ENCODE data around the gene CSE1L.
"Not testable (repeated sequence)": the region's sequence is repeated elsewhere in the genome, so short reads cannot be mapped to it uniquely, and the experiment has no call there.

CSE1L gene

GRCh38 chr20:49046087-49046900 lies at the start of gene CSE1L:
Gene CSE1L (plus strand): TSS chr20:49046312. CDS start chr20:49058464, 12,152 bp downstream.
- peak; percentile 91 for DNase-seq

- no peak for DNase-seq
These were observed 45.9 kb upstream of the CSE1L start for GRCh38 chr20:48999890-49000870.

- DNase-seq = no peak
These were observed 44.4 kb upstream of the CSE1L start for GRCh38 chr20:49001741-49002140.

- no peak for DNase-seq
These were observed 39.6 kb upstream of the CSE1L start for GRCh38 chr20:49006446-49006980.

- DNase-seq = no peak
These were observed 36.0 kb upstream of the CSE1L start for GRCh38 chr20:49009899-49010631.

GRCh38 chr20:49024220-49024619 lies 21.9 kb upstream of the CSE1L start:
- DNase-seq = no peak

- DNase-seq = not testable (repeated sequence)
These were observed 17.9 kb upstream of the CSE1L start for GRCh38 chr20:49028177-49028576.

GRCh38 chr20:49028684-49029083 lies 17.4 kb upstream of the CSE1L start:
- no peak for DNase-seq

- DNase-seq = no peak
These were observed 16.9 kb upstream of the CSE1L start for GRCh38 chr20:49029203-49029602.

- no peak for DNase-seq
These were observed 15.0 kb upstream of the CSE1L start for GRCh38 chr20:49030954-49031619.

- no peak for DNase-seq
These were observed 13.7 kb upstream of the CSE1L start for GRCh38 chr20:49032455-49032854.

- no peak for DNase-seq
These were observed 11.9 kb upstream of the CSE1L start for GRCh38 chr20:49034070-49034732.

- DNase-seq = no peak
These were observed 8.1 kb upstream of the CSE1L start for GRCh38 chr20:49037962-49038387.

GRCh38 chr20:49039854-49040253 lies 6.3 kb upstream of the CSE1L start:
- no peak for DNase-seq

- no peak for DNase-seq
These were observed 3.1 kb upstream of the CSE1L start for GRCh38 chr20:49043000-49043399.

GRCh38 chr20:49045440-49046086 lies 549 bp upstream of the CSE1L start:
- no peak for DNase-seq

- no peak for DNase-seq
These were observed 6.2 kb downstream of the CSE1L start for GRCh38 chr20:49052334-49052733.

GRCh38 chr20:49054056-49054643 lies 8.0 kb downstream of the CSE1L start:
- DNase-seq = no peak

- no peak for DNase-seq
These were observed 17.2 kb downstream of the CSE1L start for GRCh38 chr20:49063279-49063678.

GRCh38 chr20:49074521-49074920 lies 28.4 kb downstream of the CSE1L start:
- DNase-seq = no peak

GRCh38 chr20:49078310-49078709 lies 32.2 kb downstream of the CSE1L start:
- no peak for DNase-seq

Measured in GOT3 (cell line).